KG1 (cell line): ENCODE results near the gene CNN3.
A peak's percentile ranks its signal among the peaks of the same experiment; 100 is the strongest.

Experiments used
- DNase-seq: peaks from one replicate; lab custom pipeline; 2025; lab: John Stamatoyannopoulos, UW

Gene CNN3

DNA sequence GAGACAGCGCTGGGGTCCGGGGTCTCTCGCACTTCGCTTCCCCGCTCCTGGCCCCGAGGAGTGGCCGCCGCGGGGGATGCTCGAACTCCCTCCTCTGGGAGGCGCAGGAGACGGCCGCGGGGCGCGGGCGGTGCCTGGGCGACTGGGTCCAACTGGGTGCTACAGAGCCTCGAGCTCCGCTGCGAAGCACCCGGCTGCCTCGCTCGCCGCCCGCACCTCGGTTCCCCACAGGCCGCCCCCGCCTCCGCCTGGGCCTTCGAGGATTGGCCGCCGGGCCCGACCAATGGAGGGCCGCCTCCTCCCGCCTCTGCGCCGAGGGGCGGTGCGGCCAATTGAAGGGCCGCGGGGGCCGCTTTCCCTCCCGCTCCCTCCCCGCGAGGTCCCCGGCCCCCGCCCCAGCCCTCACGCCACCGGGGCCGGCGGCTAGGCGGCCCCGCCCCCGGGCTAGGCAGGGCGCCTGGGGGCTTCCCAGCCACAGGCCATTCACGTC, at the start of gene CNN3:
Gene CNN3 (minus strand): TSS at position 196 of the 490 bp plus-strand sequence. CDS start 216 bp downstream, outside the sequence.
- DNase-seq, result no peak

DNA sequence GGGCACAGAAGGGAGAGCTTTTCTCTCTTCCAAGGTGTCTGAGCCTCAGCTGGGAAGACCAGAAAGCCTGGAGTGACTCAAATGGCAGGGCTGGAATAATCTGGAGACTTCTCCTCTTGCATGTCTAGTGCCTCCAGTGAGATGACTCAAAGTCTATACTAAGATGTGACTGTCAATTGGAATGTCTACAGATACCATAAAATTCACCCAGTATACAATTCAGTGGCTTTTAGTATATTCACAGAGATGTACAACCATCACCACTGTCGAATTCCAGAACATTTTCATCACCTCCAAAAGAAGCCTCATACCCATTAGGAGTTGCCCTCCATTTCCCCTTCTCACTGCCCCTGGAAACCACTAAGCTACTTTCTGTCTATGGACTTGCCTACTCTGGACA, 47.9 kb upstream of the CNN3 start:
- no peak for DNase-seq

GRCh38 chr1:94974241-94974640, 47.3 kb upstream of the CNN3 start:
- no peak for DNase-seq

GRCh38 chr1:94973309-94973922, 46.5 kb upstream of the CNN3 start:
- no peak for DNase-seq

GRCh38 chr1:94971491-94971924, 44.6 kb upstream of the CNN3 start:
- DNase-seq, result no peak

DNA sequence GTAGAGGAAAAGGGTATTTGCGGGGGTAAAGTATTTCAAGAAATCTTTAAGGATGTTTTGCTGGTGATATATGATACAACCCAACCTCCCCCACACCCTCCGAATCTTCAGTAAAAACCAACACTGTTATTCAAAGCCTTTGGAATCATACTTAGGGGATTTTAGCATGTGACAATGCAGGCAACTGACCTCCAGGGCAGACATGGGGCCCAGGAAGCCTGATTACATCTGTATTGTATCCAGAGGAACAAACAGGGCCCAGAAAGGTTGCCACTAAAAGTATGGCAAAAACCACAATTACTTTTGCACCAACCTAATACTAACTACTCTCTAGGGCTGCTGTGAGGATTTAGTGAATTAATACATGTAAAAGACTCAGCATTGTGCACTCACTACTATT, 43.9 kb upstream of the CNN3 start:
- no peak for DNase-seq

- DNase-seq, result no peak
Measured at GRCh38 chr1:94969137-94969536, 42.2 kb upstream of the CNN3 start.

GRCh38 chr1:94966033-94966432, 39.1 kb upstream of the CNN3 start:
- DNase-seq, result no peak

- no peak for DNase-seq
Measured at GRCh38 chr1:94963864-94964263, 37.0 kb upstream of the CNN3 start.

- peak; percentile 24 for DNase-seq
Measured at GRCh38 chr1:94962409-94963265, 35.7 kb upstream of the CNN3 start.

DNA sequence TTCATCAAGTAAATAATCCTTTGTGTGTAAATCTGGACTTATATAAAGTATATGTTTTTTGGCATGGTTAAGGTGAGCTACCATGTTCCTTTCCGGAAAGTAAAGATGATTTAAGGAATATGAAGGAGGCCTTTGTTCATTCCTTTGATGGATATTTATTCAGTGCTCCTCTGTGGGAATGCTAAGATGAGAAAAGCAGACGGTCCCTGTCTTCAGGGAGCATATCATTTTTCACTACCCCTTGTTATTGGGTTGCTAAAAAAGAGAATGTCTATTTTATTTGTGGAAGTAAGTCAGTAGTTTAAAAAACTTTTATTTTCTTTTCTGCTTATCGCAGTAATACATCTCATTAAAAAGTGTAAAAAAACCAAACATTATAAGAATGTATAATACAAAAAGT, 35.1 kb upstream of the CNN3 start:
- DNase-seq, result no peak

GRCh38 chr1:94961582-94961981, 34.7 kb upstream of the CNN3 start:
- no peak for DNase-seq

- DNase-seq, result no peak
Measured at GRCh38 chr1:94958081-94958480, 31.2 kb upstream of the CNN3 start.

DNA sequence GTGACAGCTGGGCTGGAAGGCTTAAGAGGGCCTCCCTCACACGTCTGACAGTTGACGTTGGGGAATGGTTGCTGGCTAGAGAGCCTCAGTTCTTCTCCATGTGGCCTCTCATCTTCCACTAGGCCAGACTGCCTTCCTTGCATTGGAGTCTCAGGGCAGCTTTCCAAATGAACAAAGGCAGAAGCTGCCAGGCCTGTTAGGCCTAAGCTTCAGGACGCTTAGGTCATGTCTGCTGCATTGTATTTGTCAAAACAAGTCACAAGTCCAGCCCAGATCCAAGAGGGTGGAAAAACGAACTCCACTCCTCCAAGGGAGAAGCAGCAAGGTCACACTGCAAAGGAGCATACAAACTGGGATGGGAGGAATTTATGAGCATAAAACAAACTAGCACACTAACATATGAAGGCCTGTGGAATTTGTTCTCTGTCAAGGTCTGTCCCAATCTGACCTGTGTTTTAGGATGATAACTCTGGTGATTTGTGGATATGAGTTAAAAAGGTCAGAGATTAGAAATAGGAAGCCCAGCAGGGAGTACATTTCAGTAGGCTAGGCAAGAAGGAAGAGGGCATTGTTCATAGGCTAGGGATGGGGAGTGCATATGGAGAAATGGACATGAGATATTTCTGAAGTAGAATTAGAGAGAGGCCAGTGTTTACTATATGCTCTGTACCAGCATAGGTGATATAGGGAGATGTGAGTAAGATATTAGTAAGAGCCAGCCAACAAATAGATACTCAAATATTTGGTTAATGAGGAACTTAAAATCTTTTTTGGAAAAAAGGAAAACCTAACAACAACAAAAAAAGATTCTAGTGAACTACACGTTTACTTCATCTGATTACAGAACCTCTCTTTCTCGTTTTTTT, 29.1 kb upstream of the CNN3 start:
- no peak for DNase-seq

DNA sequence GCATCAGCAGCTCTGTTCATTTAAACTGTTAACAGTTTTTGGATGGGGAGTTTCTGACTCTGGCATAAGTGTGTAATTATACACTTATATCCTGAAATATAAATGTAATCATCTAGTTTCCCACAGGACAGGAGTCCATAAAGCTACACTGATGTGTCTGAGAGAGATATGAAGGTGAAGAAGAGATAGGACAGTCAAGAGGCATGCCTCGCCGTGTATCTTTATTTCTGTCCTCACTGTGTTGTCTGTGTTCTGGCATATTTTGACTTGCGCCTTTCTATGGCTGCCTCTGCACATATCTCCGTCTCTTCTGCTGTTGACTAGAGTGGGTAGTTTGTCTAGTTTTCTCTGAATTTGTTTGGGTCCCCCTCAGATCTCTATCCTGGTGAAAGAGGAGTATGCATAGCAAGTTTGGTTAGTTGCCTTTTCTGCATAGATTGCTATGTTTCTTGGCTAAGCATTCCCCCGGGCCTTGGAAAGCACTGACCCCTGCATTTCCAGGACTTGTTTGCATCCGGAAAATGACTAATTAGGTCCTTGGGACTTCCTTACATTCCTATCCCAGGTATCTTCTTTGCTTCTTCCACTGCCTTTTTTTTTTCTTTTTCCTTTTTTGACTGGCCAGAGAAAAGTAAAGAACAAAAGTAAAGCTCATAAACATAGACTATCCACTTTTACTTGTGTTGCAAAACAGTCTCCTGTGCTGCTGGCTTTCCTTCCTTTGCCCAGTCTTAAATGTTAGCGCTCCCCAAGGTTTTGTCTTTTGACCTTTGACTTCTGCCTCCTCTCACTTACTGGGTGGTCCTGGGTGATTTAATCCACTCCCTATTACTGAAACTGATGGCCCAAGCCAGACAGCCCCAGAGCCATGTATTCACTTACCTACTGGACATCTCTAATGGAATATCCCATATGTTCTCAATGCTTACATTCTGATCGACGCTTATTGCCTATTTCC, 27.6 kb upstream of the CNN3 start:
- no peak for DNase-seq

GRCh38 chr1:94953746-94954145, 26.8 kb upstream of the CNN3 start:
- no peak for DNase-seq

- DNase-seq, result no peak
Measured at GRCh38 chr1:94953107-94953506, 26.2 kb upstream of the CNN3 start.

DNA sequence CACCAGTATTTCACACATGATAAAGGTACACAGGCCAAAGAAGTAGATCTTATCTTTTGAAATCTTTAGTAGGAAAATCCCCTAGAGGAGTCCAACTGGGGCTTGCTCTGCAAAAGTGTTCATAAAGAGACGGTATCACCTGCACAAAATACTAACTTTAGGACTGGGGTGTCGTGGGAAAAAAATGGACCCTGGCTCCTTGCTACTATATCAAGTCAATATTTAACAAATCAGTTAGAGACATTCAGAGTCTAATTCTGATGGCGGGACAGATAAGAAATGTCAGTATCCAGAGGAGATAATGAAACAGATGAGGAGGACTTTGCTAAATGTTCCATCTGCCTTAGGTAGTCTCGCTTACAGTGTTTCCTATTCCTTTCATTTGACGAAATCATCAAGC, 25.6 kb upstream of the CNN3 start:
- no peak for DNase-seq

DNA sequence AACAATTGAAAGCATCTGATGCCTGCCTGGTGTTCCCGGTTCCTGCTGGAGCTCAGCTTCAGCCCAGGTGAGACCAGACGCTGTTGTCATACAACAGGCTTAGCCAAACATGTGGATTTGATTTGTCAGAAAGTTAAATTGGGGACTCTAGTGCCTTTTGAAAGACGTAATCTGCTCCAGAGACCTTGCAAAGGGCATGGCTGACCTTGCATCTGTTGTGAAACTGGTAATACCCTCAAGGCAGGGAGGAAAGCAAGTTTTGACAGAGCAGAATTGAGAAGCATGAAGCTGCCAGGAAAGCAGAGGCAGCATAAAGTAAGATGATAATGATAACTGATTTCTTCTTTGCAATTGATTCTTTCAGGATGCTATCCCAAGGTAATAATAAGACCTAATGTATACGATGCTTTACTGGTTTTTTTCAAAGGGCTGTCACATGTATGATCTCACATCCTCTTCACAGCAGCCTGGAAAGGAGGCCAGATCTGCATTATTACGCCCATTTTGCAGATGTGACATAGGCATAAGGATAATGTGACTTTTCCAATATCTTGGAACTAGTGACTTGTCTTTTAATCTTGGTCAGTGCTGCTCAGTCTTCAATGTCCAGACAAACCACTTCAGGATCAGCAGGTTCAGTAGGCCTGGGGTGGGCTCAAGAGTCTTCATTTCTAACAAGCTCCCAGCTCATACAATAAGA, 24.7 kb upstream of the CNN3 start:
- DNase-seq, result no peak

DNA sequence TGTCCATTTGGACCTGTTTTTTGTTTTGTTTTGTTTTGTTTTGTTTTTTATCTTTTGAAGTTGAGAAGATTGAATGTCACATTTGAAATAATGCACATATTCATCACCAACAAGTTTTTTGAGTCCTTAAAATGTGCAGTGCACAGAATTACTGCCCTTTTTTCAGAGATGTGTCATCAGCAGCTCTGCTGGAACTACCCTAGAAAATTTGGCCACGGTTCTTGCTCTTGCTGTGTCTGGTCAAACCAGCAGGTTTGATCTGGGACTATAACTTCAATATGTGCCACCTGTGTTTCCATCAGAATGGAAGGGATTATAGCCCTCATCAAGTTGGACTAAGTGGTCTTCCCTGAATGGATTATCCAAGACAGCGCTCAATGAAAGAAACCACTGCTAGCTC, 24.1 kb upstream of the CNN3 start:
- no peak for DNase-seq
